GM18861 (cell line): ENCODE measurements around the gene CELF2.

Experiments used
- ATAC-seq: cut with Tn5 transposase; IDR thresholded peaks from one replicate; pipeline ENCODE4 v1.9.1; 2021; ENCODE audit not compliant: unreplicated experiment

The CELF2 gene

DNA sequence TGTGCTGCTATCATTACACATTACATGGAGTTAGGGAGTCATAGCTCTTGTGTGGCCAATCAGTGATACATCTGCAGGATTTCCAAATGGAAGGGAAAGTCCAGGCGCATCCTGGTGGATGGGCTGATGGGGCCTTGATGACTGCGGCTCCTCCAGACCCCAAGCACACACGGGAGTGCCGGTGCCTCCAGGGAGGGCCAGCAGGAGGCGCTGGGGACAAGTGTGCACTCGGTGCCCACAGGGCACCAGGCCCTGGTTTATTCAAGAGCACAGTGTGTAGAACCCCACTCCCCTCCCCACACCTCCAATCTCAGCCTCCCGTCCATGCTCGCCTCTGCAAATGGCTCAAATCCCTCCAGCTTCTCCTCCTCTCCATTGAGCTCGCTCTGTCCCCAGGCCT lies 349.8 kb downstream of the CELF2 start:
- ATAC-seq: no peak

DNA sequence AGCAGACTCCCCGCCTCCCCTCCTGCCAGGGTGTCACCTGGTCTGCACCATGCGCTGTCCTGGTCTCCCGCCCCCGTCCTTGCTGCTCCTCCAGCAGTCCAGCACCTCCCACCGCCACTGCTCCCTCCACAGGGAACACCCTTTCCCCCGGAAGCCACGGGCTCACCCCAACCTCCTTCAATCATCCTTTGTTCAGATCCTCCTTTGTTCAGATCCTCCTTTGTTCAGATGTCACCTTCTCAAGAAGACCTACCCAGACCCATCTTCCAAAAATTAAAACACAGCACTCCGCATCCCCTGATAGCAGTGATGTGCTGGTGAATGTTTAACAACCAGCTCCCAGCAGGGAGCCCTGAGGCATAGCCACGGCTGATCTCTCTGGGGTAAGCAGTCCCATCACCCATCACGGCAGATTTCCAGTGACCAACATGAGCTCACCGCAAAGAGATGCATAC lies 356.1 kb downstream of the CELF2 start:
- no peak for ATAC-seq

DNA sequence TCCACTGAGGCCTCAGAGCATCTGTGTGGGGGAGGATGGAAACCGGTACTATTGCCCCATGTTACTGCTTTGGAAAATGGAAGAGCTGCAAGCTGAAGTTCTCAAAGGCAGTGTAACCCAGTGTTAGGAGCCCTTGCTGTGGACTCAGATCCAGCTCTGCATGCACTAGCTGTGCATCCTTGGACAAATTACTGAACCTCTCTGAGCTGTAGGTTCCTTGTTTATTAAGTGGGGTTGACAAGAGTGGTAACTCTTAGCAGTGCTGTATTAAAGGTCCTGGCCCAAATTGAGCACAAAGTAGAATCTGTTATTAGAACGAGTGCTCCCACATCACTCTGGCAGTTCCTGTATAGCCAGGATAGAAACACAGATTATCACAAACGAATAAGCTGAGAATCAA lies 359.6 kb downstream of the CELF2 start:
- no peak for ATAC-seq

DNA sequence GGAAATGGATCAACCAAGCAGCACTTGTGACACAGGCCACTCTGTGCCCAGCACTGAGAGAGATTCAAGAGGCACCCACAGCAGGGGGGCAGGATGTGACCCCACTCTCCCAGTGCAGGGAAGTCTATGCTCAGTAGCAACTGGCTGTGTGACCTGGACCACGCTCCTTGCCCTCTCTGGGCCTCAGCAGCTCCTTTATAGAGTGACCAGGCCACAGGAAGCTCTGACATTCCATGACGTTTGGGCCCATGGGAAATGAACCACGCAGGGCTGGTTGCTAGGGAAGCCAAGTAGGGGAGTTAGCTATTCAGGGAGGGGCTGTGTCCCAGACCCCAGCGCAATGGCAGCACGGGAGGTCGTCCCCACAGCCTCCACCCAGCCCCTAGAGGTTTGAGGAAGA lies 361.2 kb downstream of the CELF2 start:
- no peak for ATAC-seq

DNA sequence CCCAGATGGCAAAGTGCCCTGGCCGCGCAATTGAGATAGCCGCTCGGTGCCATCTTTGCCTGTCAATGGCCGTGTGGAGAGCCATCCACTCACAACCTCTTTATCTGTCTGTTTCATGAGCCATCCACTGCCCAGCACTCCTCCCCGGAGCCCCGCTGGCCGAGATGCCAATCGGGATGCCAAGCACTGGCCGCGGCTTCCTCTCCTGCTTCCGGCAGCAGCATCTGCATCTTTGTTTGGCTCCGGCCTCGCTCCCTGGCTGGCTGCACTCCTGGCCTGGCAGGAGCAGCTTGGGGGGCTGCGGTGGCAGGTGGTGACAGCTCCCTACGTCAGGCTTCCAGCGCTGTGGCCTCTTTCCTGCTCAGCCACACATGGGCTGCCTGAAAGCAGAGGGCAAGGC lies 362.1 kb downstream of the CELF2 start:
- ATAC-seq: no peak

DNA sequence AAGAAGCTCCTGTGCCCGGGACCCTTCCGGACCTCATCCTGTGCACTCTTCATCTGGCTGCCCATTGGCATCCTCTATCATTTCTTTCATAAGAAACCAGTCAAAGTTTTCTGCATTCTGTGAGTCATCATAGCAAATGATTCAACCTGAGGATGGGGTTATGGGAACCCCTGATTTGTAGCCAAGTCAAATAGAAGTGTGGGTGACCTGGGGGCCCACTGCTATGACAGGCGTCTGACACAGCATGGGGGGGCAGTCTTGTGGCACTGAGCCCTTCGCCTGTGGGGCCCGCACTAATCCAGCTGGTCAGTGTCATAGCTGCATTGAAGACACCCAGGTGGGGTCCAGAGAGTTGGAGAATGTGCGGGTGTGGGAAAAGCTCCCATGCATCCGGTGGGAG lies 363.4 kb downstream of the CELF2 start:
- no peak for ATAC-seq

DNA sequence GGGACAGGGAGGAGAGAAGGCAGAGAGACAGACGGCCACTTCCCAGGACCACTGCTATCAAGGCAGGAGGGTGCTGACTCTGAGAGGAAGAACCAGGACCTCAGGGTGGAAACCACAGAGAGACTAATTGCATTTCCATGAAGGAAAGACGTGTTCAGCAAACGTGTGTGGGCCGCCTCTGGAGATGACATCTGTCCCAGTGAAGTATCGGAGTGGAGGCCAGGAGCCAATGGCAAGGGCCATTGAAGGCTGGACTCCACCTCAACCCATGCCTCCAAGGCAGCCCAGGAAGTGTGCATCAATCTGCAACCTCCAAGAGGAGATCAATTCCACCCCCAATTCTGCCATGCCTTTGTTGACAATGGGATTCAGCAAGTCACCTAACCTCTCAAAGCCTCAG lies 363.8 kb downstream of the CELF2 start:
- no peak for ATAC-seq

DNA sequence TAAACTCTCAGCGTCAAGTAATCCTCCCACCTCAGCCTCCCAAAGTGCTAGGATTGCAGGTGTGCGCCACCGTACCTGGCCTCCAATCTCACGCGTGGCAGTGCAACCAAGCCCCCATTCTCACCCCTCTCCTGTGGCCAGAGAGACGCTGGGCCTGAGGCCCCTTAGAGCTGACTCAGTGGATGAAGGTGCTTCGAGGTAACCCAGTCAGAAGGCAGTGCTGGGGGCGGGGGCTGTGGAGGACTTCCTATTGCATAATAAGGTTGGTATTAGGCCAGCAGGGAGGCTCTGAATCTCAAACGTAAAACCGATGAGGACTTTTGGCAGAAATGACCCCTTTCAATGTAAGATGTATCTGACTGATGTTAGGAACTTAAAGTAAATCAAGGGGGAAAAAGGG lies 364.5 kb downstream of the CELF2 start:
- ATAC-seq: no peak

DNA sequence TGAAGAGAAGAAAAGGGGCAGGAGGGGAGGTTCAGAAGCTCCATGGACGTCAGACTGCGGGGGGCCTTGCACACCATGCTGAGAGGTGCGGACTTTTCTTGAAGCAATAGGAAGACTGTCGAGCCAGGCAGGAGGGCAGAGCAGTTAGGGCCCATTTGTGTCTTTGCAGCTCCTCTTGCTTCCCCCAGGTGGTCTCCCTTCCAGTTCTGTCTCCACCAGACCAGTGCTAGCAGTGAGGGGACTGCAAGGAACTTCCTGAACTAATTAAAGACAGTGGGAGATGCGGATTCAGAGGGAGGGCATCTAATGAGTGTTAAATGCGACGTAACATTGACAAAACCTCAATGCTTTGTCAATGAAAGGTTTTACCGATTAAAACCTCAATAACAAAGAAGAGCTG lies 368.4 kb downstream of the CELF2 start:
- ATAC-seq: no peak
